GM21825 (cell line): ENCODE measurements around the gene RBM25.
"Not testable (repeated sequence)": the region's sequence is repeated elsewhere in the genome, so short reads cannot be mapped to it uniquely, and the experiment has no call there.

ENCODE experiments used
- ATAC-seq: cut with Tn5 transposase; IDR thresholded peaks from one replicate; pipeline ENCODE4 v1.9.1; 2021; ENCODE audit warnings: mild to moderate bottlenecking, moderate library complexity; ENCODE audit not compliant: unreplicated experiment

Gene RBM25

DNA sequence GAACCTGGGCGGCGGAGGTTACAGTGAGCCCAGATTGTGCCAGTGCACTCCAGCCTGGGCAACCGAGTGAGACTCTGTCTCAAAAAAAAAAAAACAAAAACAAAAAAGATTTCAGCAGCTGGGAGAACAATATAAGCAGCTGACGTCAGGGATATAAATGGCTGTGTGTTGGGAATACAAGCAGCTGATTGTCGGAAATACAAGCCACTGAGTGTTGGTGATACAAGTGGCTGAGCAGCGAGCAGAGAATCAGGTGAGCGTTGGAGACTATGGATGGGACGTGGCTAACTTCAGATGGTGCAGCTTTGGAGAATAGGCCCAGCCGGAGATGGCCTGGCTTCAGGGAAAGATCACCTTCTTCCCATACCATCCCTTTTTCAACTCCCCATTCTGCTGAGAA, 109.9 kb downstream of the RBM25 start:
- ATAC-seq: no peak

DNA sequence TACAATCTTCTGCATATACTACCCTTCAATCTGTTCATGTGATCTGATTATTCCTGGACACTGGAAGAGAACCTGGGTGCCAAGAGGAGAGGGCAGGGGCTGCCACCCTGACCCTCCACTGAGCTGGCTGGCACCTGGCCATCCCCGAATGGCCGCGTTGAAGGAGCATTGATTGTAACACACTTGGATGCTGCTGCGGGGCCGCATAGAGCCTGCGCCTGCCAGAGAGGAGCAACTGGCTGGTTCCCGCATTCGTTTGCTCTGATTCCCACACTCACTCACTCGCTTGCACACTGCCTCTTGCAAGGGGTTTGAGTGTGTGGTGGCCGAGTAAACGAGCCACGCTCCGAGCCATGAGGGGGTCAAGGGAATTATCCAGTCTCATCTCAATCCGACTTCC, 110.4 kb downstream of the RBM25 start:
- ATAC-seq: no peak

DNA sequence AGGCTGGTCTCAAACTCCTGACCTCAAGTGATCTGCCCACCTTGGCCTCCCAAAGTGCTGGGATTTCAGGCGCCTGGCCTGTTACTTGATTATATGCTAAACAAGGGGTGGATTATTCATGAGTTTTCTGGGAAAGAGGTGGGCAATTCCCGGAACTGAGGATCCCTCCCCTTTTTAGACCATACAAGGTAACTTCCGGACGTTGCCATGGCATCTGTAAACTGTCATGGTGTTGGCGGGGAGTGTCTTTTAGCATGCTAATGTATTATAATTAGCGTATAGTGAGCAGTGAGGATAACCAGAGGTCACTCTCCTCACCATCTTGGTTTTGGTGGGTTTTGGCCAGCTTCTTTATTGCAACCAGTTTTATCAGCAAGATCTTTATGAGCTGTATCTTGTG, 111.5 kb downstream of the RBM25 start:
- not testable (repeated sequence) for ATAC-seq

DNA sequence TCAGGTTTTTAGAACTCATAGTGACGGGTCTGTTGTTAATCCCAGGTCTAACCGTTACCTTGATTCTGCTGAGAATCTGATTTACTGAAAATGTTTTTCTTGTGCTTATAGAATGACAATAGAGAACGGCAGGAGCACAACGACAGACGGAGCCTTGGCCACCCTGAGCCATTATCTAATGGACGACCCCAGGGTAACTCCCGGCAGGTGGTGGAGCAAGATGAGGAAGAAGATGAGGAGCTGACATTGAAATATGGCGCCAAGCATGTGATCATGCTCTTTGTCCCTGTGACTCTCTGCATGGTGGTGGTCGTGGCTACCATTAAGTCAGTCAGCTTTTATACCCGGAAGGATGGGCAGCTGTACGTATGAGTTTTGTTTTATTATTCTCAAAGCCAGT, 112.4 kb downstream of the RBM25 start:
- no peak for ATAC-seq

DNA sequence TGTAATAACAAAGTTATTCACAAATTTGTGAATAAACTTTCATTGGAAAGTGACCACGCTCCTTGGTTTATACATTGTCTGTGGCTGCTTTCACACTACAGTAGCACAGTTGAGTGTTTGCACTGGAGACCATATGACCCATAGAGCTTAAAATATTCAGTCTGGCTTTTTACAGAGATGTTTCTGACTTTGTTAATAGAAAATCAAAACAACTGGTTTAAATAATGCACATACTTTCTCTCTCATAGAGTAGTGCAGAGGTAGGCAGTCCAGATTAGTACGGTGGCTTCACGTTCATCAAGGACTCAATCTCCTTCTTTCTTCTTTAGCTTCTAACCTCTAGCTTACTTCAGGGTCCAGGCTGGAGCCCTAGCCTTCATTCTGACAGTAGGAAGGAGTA, 114.2 kb downstream of the RBM25 start:
- ATAC-seq: no peak

DNA sequence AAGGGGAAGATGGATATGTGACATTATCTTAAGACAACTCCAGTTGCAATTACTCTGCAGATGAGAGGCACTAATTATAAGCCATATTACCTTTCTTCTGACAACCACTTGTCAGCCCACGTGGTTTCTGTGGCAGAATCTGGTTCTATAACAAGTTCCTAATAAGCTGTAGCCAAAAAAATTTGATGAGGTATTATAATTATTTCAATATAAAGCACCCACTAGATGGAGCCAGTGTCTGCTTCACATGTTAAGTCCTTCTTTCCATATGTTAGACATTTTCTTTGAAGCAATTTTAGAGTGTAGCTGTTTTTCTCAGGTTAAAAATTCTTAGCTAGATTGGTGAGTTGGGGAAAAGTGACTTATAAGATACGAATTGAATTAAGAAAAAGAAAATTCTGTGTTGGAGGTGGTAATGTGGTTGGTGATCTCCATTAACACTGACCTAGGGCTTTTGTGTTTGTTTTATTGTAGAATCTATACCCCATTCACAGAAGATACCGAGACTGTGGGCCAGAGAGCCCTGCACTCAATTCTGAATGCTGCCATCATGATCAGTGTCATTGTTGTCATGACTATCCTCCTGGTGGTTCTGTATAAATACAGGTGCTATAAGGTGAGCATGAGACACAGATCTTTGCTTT, 114.9 kb downstream of the RBM25 start:
- ATAC-seq: no peak
